ENCODE measurements around the gene GTPBP2. TPM values are rescaled to one million over a fixed set of nuclear protein-coding genes. Genes with fewer than 3 reads are reported as not detected.

The GTPBP2 gene
- total and polyA plus RNA-seq, 2 donors (not counting 1 experiment from before 2014, with no cell fraction given) = 80.8 to 103 TPM

GRCh38 chr6:43629505-43630300 lies 639 bp upstream of the GTPBP2 start:
- Histone ChIP-seq H3K4me1 (ENCODE audit: control insufficient read depth in 2 of 2, insufficient read depth in 2 of 2, low read length in 2 of 2) (peaks cover 22 to 33% of the 10 kb centered on the region in 2 donors), H3K4me2 (replicated peaks; ENCODE audit: low read depth, low read length, poor library complexity, severe bottlenecking) (peak overlapping the region; percentile 96), H3K9me3 (ENCODE audit: control extremely low read depth in 1 of 3, control insufficient read depth in 2 of 3, insufficient read depth in 1 of 3, low read length in 2 of 3) (peaks cover 0 to 3% (median 0%) of the 10 kb centered on the region in 3 donors), H3K9ac (ENCODE audit: low read length) (peak overlapping the region; percentile 88), H3K27me3 (replicated peaks in 1 of 4; ENCODE audit: control extremely low read depth in 1 of 4, control insufficient read depth in 3 of 4, insufficient read depth in 4 of 4, low read length in 3 of 4) (no peaks in the 10 kb centered on the region), H3K27ac (ENCODE audit: low read length in 2 of 2) (peak overlapping the region; percentile 70 to 84), H3K4me3 (ENCODE audit: control extremely low read depth in 1 of 5, extremely low read depth in 1 of 5, insufficient read depth in 1 of 5, low read depth in 2 of 5, low read length in 4 of 5) (peak overlapping the region; percentile 64 to 96 (median 90)), H3K79me2 (ENCODE audit: control insufficient read depth, insufficient read depth, low read length) (peaks cover 25% of the 10 kb centered on the region), H4K20me1 (ENCODE audit: control insufficient read depth, insufficient read depth, low read length, poor library complexity, severe bottlenecking) (peaks cover 3% of the 10 kb centered on the region), H2AFZ (ENCODE audit: insufficient read depth, low read depth, low read length, poor library complexity, severe bottlenecking) (peak overlapping the region; percentile 96), H3K36me3 (replicated peaks in 1 of 2; ENCODE audit: control extremely low read depth in 1 of 2, control insufficient read depth in 1 of 2, extremely low read depth in 1 of 2, insufficient read depth in 2 of 2, low read length in 1 of 2) (peaks cover 0 to 23% of the 10 kb centered on the region in 2 experiments)
- WGBS (ENCODE audit: insufficient coverage) = under 1% methylated on average over 34 of the region's 41 CpGs
- ATAC-seq (ENCODE audit: low read depth) (peak; percentile 66), DNase-seq (peak; percentile 95)
- TF ChIP-seq CTCF (IDR thresholded peaks at IDR 0.05) = no peak
- no peak for TF ChIP-seq EZH2 (IDR thresholded peaks at IDR 0.05; ENCODE audit: borderline replicate concordance, insufficient read depth, low read depth, low read length, poor library complexity, severe bottlenecking)
- POLR2A ChIA-PET = interaction anchor here (0.5 to 1.7 kb wide), 14 partner anchors 14 to 1066 kb away, joined by 3 to 9 read pairs (median 3); partner anchors contain the start of genes AARS2, HSP90AB1, POLH and RSPH9
- intact Hi-C loops (cut with micrococcal nuclease) = loop anchor here (1.0 to 10.0 kb wide), 11 partner anchors 16 to 700 kb away; partner anchors contain the start of genes CNPY3, DNPH1, KLHDC3 and MRPS18A
- Mint-ChIP-seq H3K27ac (peak overlapping the region; percentile 99), H3K4me1 (peaks cover 32% of the 10 kb centered on the region), H3K9me3 (ENCODE audit: insufficient read depth) (no peaks in the 10 kb centered on the region), H3K4me3 (peak overlapping the region; percentile 100), H3K27me3 (no peaks in the 10 kb centered on the region)
- CTCF ChIA-PET = interaction anchor here (0.7 to 2.5 kb wide), 6 partner anchors 16 to 449 kb away, joined by 4 to 14 read pairs (median 5); partner anchors contain the start of genes POLH and XPO5
